Type B pancreatic cell (in vitro differentiated cells): ENCODE data around the gene FGD6. TPM values are rescaled to one million over a fixed set of nuclear protein-coding genes. Genes with fewer than 3 reads are reported as not detected.

Experiments
- total RNA-seq: library from RNA; stranded (reverse); gene quantifications from 2 replicates; pipeline ENCODE4 v1.2.1, GENCODE V29; 2021; ENCODE audit warnings: low replicate concordance

Gene FGD6
- total RNA-seq, 1 donor from 2014 or later: 27.5 TPM

Other genes starting within 250 kb of the FGD6 start
- gene NDUFA12, start 213.8 kb downstream of the FGD6 start, total RNA-seq: 109 and 114 TPM in 2 replicates
- gene NR2C1, start 143.8 kb downstream of the FGD6 start, total RNA-seq: 26.0 and 51.5 TPM in 2 replicates
- gene VEZT, start 340 bp upstream of the FGD6 start, total RNA-seq: 58.6 and 69.1 TPM in 2 replicates